ENCODE measurements around the gene HYAL3. TPM values are rescaled to one million over a fixed set of nuclear protein-coding genes. Genes with fewer than 3 reads are reported as not detected.

Gene HYAL3
- polyA plus RNA-seq = 1 to 10 TPM; 3.4 to 5.1 TPM

- peaks cover 9 to 29% of the 10 kb centered on the region in 2 donors for H3K4me1 ChIP-seq (ENCODE audit: control insufficient read depth in 2 of 2, insufficient read depth in 2 of 2, low read length in 1 of 2)
- WGBS, 2 donors = 0% methylated on average over 61 of the region's 61 CpGs
- peak within 1 kb of the TSS; percentile 88 to 98 for H3K27ac ChIP-seq (ENCODE audit: low read depth in 2 of 2, low read length in 1 of 2)
- no peaks in the 10 kb centered on the region for H3K9me3 ChIP-seq (ENCODE audit: control insufficient read depth in 2 of 2, insufficient read depth in 1 of 2, low read depth in 1 of 2, low read length in 1 of 2)
- peaks cover 0 to 4% of the 10 kb centered on the region in 2 donors for H3K36me3 ChIP-seq (ENCODE audit: control insufficient read depth in 2 of 2, insufficient read depth in 2 of 2, low read length in 1 of 2)
- H3K4me3 ChIP-seq (ENCODE audit: low read depth in 1 of 2, low read length in 2 of 2) = peak within 1 kb of the TSS; percentile 59 to 62
- H3K27me3 ChIP-seq (ENCODE audit: control insufficient read depth in 1 of 2, insufficient read depth in 2 of 2, low read length in 2 of 2) = no peaks in the 10 kb centered on the region
These were observed at the start of gene HYAL3, which contains the start of gene NAA80 for GRCh38 chr3:50298836-50299637. Gene HYAL3, minus strand, starts transcription at chr3:50299405. Its CDS starts 3,803 bp downstream, at chr3:50295602. Gene NAA80, minus strand, starts transcription at chr3:50299405. Its CDS starts 1,942 bp downstream, at chr3:50297463.

- Histone ChIP-seq H3K9me3 (ENCODE audit: control insufficient read depth in 2 of 2, insufficient read depth in 1 of 2, low read depth in 1 of 2, low read length in 1 of 2) (no peaks in the 10 kb centered on the region), H3K4me1 (ENCODE audit: control insufficient read depth in 2 of 2, insufficient read depth in 2 of 2, low read length in 1 of 2) (peaks cover 4 to 33% of the 10 kb centered on the region in 2 donors), H3K27ac (ENCODE audit: low read depth in 2 of 2, low read length in 1 of 2) (peak overlapping the region in 1 of 2 donors; percentile 1), H3K36me3 (ENCODE audit: control insufficient read depth in 2 of 2, insufficient read depth in 2 of 2, low read length in 1 of 2) (peaks cover 3 to 12% of the 10 kb centered on the region in 2 donors), H3K27me3 (ENCODE audit: control insufficient read depth in 1 of 2, insufficient read depth in 2 of 2, low read length in 2 of 2) (no peaks in the 10 kb centered on the region), H3K4me3 (ENCODE audit: low read depth in 1 of 2, low read length in 2 of 2) (no peak overlapping the region)
- 27% methylated on average over 14 of the region's 14 CpGs for WGBS, 2 donors
These were observed 48.1 kb upstream of the HYAL3 start for GRCh38 chr3:50347187-50347813.

- WGBS, 2 donors = 11 to 12% methylated on average over 42 to 45 of the region's 45 CpGs
- H3K4me1 ChIP-seq (ENCODE audit: control insufficient read depth in 2 of 2, insufficient read depth in 2 of 2, low read length in 1 of 2) = peaks cover 11 to 32% of the 10 kb centered on the region in 2 donors
- H3K27ac ChIP-seq (ENCODE audit: low read depth in 2 of 2, low read length in 1 of 2) = peak within 1 kb of the TSS in 1 of 2 donors; percentile 6
These were observed 46.5 kb upstream of the HYAL3 start, which contains the start of gene ZMYND10 for GRCh38 chr3:50345586-50346234. Gene ZMYND10, minus strand, starts transcription at chr3:50345732. Its CDS starts 153 bp downstream, at chr3:50345579.

GRCh38 chr3:50345008-50345407 lies 45.8 kb upstream of the HYAL3 start:
- 75 to 76% methylated on average over 8 of the region's 8 CpGs for WGBS, 2 donors
- no peak overlapping the region for H3K27ac ChIP-seq (ENCODE audit: low read depth in 2 of 2, low read length in 1 of 2)
- H3K4me1 ChIP-seq (ENCODE audit: control insufficient read depth in 2 of 2, insufficient read depth in 2 of 2, low read length in 1 of 2) = peaks cover 11 to 34% of the 10 kb centered on the region in 2 donors
- H3K36me3 ChIP-seq (ENCODE audit: control insufficient read depth in 2 of 2, insufficient read depth in 2 of 2, low read length in 1 of 2) = peaks cover 3 to 12% of the 10 kb centered on the region in 2 donors
- no peaks in the 10 kb centered on the region for H3K27me3 ChIP-seq (ENCODE audit: control insufficient read depth in 1 of 2, insufficient read depth in 2 of 2, low read length in 2 of 2)
- H3K9me3 ChIP-seq (ENCODE audit: control insufficient read depth in 2 of 2, insufficient read depth in 1 of 2, low read depth in 1 of 2, low read length in 1 of 2) = no peaks in the 10 kb centered on the region
- H3K4me3 ChIP-seq (ENCODE audit: low read depth in 1 of 2, low read length in 2 of 2) = no peak overlapping the region

More at GRCh38 chr3:50345586-50346234, 46.5 kb upstream of the HYAL3 start, which contains the start of gene ZMYND10:
- H3K27me3 ChIP-seq (ENCODE audit: control insufficient read depth in 1 of 2, insufficient read depth in 2 of 2, low read length in 2 of 2) = no peaks in the 10 kb centered on the region
- peak within 1 kb of the TSS; percentile 9 to 13 for H3K4me3 ChIP-seq (ENCODE audit: low read depth in 1 of 2, low read length in 2 of 2)
- peaks cover 3 to 12% of the 10 kb centered on the region in 2 donors for H3K36me3 ChIP-seq (ENCODE audit: control insufficient read depth in 2 of 2, insufficient read depth in 2 of 2, low read length in 1 of 2)
- no peaks in the 10 kb centered on the region for H3K9me3 ChIP-seq (ENCODE audit: control insufficient read depth in 2 of 2, insufficient read depth in 1 of 2, low read depth in 1 of 2, low read length in 1 of 2)

- 86 to 89% methylated on average over 13 of the region's 13 CpGs for WGBS, 2 donors
- no peaks in the 10 kb centered on the region for H3K9me3 ChIP-seq (ENCODE audit: control insufficient read depth in 2 of 2, insufficient read depth in 1 of 2, low read depth in 1 of 2, low read length in 1 of 2)
- H3K27ac ChIP-seq (ENCODE audit: low read depth in 2 of 2, low read length in 1 of 2) = no peak overlapping the region
- H3K27me3 ChIP-seq (ENCODE audit: control insufficient read depth in 1 of 2, insufficient read depth in 2 of 2, low read length in 2 of 2) = no peaks in the 10 kb centered on the region
- H3K4me1 ChIP-seq (ENCODE audit: control insufficient read depth in 2 of 2, insufficient read depth in 2 of 2, low read length in 1 of 2) = peaks cover 15 to 25% of the 10 kb centered on the region in 2 donors
- H3K36me3 ChIP-seq (ENCODE audit: control insufficient read depth in 2 of 2, insufficient read depth in 2 of 2, low read length in 1 of 2) = peaks cover 0 to 6% of the 10 kb centered on the region in 2 donors
- no peak overlapping the region for H3K4me3 ChIP-seq (ENCODE audit: low read depth in 1 of 2, low read length in 2 of 2)
These were observed 43.8 kb upstream of the HYAL3 start for GRCh38 chr3:50342813-50343633.

GRCh38 chr3:50341996-50342650 lies 42.9 kb upstream of the HYAL3 start:
- no peaks in the 10 kb centered on the region for H3K36me3 ChIP-seq (ENCODE audit: control insufficient read depth in 2 of 2, insufficient read depth in 2 of 2, low read length in 1 of 2)
- H3K27ac ChIP-seq (ENCODE audit: low read depth in 2 of 2, low read length in 1 of 2) = no peak overlapping the region
- 79 to 86% methylated on average over 13 of the region's 13 CpGs for WGBS, 2 donors
- peaks cover 15 to 27% of the 10 kb centered on the region in 2 donors for H3K4me1 ChIP-seq (ENCODE audit: control insufficient read depth in 2 of 2, insufficient read depth in 2 of 2, low read length in 1 of 2)
- H3K9me3 ChIP-seq (ENCODE audit: control insufficient read depth in 2 of 2, insufficient read depth in 1 of 2, low read depth in 1 of 2, low read length in 1 of 2) = no peaks in the 10 kb centered on the region
- H3K4me3 ChIP-seq (ENCODE audit: low read depth in 1 of 2, low read length in 2 of 2) = no peak overlapping the region
- no peaks in the 10 kb centered on the region for H3K27me3 ChIP-seq (ENCODE audit: control insufficient read depth in 1 of 2, insufficient read depth in 2 of 2, low read length in 2 of 2)

- Histone ChIP-seq H3K4me1 (ENCODE audit: control insufficient read depth in 2 of 2, insufficient read depth in 2 of 2, low read length in 1 of 2) (peaks cover 15 to 28% of the 10 kb centered on the region in 2 donors), H3K27me3 (ENCODE audit: control insufficient read depth in 1 of 2, insufficient read depth in 2 of 2, low read length in 2 of 2) (no peaks in the 10 kb centered on the region)
- 87 to 92% methylated on average over 9 of the region's 9 CpGs for WGBS, 2 donors
These were observed 42.3 kb upstream of the HYAL3 start for GRCh38 chr3:50341537-50341936.

GRCh38 chr3:50340448-50341329 lies 41.5 kb upstream of the HYAL3 start, which contains the start of gene RASSF1:
Gene RASSF1, minus strand, starts transcription at chr3:50340836. Its CDS starts 31 bp downstream, at chr3:50340805.
- peaks cover 15 to 26% of the 10 kb centered on the region in 2 donors for H3K4me1 ChIP-seq (ENCODE audit: control insufficient read depth in 2 of 2, insufficient read depth in 2 of 2, low read length in 1 of 2)
- peak within 1 kb of the TSS; percentile 78 to 79 for H3K27ac ChIP-seq (ENCODE audit: low read depth in 2 of 2, low read length in 1 of 2)

More at GRCh38 chr3:50341537-50341936, 42.3 kb upstream of the HYAL3 start:
- Histone ChIP-seq H3K27ac (ENCODE audit: low read depth in 2 of 2, low read length in 1 of 2) (peak overlapping the region in 1 of 2 donors; percentile 78), H3K36me3 (ENCODE audit: control insufficient read depth in 2 of 2, insufficient read depth in 2 of 2, low read length in 1 of 2) (no peaks in the 10 kb centered on the region), H3K4me3 (ENCODE audit: low read depth in 1 of 2, low read length in 2 of 2) (peak overlapping the region in 1 of 2 donors; percentile 1), H3K9me3 (ENCODE audit: control insufficient read depth in 2 of 2, insufficient read depth in 1 of 2, low read depth in 1 of 2, low read length in 1 of 2) (no peaks in the 10 kb centered on the region)

More at GRCh38 chr3:50340448-50341329, 41.5 kb upstream of the HYAL3 start, which contains the start of gene RASSF1:
- Histone ChIP-seq H3K36me3 (ENCODE audit: control insufficient read depth in 2 of 2, insufficient read depth in 2 of 2, low read length in 1 of 2) (no peaks in the 10 kb centered on the region), H3K27me3 (ENCODE audit: control insufficient read depth in 1 of 2, insufficient read depth in 2 of 2, low read length in 2 of 2) (no peaks in the 10 kb centered on the region), H3K4me3 (ENCODE audit: low read depth in 1 of 2, low read length in 2 of 2) (peak within 1 kb of the TSS; percentile 40 to 58), H3K9me3 (ENCODE audit: control insufficient read depth in 2 of 2, insufficient read depth in 1 of 2, low read depth in 1 of 2, low read length in 1 of 2) (no peaks in the 10 kb centered on the region)
- WGBS, 2 donors = 4 to 7% methylated on average over 64 to 85 of the region's 85 CpGs
